CD4-positive, alpha-beta T cell (primary cell): Measurements from ENCODE around the gene OSBPL3. TPM values are rescaled to one million over a fixed set of nuclear protein-coding genes. Genes with fewer than 3 reads are reported as not detected.

Experiments used
- ATAC-seq: fragments of 200-7000 bp; cut with Tn5 transposase; one replicate; pipeline ENCODE4 v1.10.0; 2022; ENCODE audit warnings: mild to moderate bottlenecking; ENCODE audit not compliant: poor library complexity
- CTCF ChIA-PET: fragments of 350-600 bp; sonication (Branson Sonifier 250); formaldehyde crosslinking; loops from one replicate; lab custom pipeline; 2021; ENCODE audit warnings: antibody characterized with exemption, inconsistent platforms; lab: Charles Lee
- POLR2A ChIA-PET: fragments of 350-600 bp; sonication (Branson Sonifier 250); formaldehyde crosslinking; loops from one replicate; lab custom pipeline; 2021; ENCODE audit warnings: antibody characterized with exemption, inconsistent platforms; lab: Charles Lee
- DNase-seq, 14 experiments: peaks; one replicate each; pipeline ENCODE4 v3.0.0-alpha.2; 2013 to 2020; ENCODE audit warnings: mixed read lengths in 2 of 14
- H3K27ac ChIP-seq, 2 donors: one replicate each; pipeline versions ENCODE4 v1.5.1 to v1.7.0; 2013; ENCODE audit warnings: low read length in 2 of 2, low read depth in 1 of 2, mild to moderate bottlenecking in 1 of 2
- H3K27me3 ChIP-seq, 2 experiments: 1 replicate in 1 of 2; 2 replicates in 1 of 2; pipeline versions ENCODE4 v1.6.1 to v1.7.0; 2013; ENCODE audit warnings: low read length in 2 of 2, control low read depth in 1 of 2, mild to moderate bottlenecking in 1 of 2, moderate library complexity in 1 of 2; ENCODE audit not compliant: insufficient read depth in 2 of 2, control insufficient read depth in 1 of 2
- H3K36me3 ChIP-seq: one replicate; pipeline ENCODE4 v1.6.1; 2013; ENCODE audit warnings: low read length, control low read depth; ENCODE audit not compliant: insufficient read depth
- H3K4me1 ChIP-seq: one replicate; pipeline ENCODE4 v1.6.1; 2013; ENCODE audit warnings: low read length, control low read depth; ENCODE audit not compliant: insufficient read depth
- H3K4me3 ChIP-seq: one replicate; pipeline ENCODE4 v1.5.1; 2013; ENCODE audit warnings: mild to moderate bottlenecking, low read length, moderate library complexity
- H3K9me3 ChIP-seq, 2 experiments: 1 replicate in 1 of 2; 2 replicates in 1 of 2; pipeline versions ENCODE4 v1.6.1 to v1.7.0; 2013; ENCODE audit warnings: low read length in 2 of 2, mild to moderate bottlenecking in 2 of 2, control low read depth in 1 of 2, moderate library complexity in 1 of 2; ENCODE audit not compliant: control insufficient read depth in 1 of 2, insufficient read depth in 1 of 2
- H3K27ac Mint-ChIP-seq: one replicate; pipeline ENCODE4 v1.8.0; 2020; ENCODE audit warnings: mixed read lengths
- H3K27me3 Mint-ChIP-seq: one replicate; pipeline ENCODE4 v1.8.0; 2021; ENCODE audit warnings: mixed read lengths
- H3K36me3 Mint-ChIP-seq: one replicate; pipeline ENCODE4 v1.8.0; 2021; ENCODE audit warnings: low read depth, mixed read lengths
- H3K4me1 Mint-ChIP-seq: one replicate; pipeline ENCODE4 v1.8.0; 2021; ENCODE audit warnings: low read depth, mixed read lengths
- H3K4me3 Mint-ChIP-seq: one replicate; pipeline ENCODE4 v1.8.0; 2020; ENCODE audit warnings: mild to moderate bottlenecking, mixed read lengths
- H3K9me3 Mint-ChIP-seq: one replicate; pipeline ENCODE4 v1.8.0; 2020; ENCODE audit warnings: mixed read lengths
- intact Hi-C, 2 experiments: fragments of 100-400 bp; cut with DNase I in 1 of 2; cut with micrococcal nuclease in 1 of 2; formaldehyde crosslinking; loops; one replicate each; pipeline versions ENCODE4 v1.15.1 to v1.9.0; 2023 to 2025; cut with DNase I, micrococcal nuclease
- total RNA-seq, 174 experiments: library from RNA in 2 of 174; stranded (reverse) in 2 of 174; gene quantifications; one replicate each; pipeline ENCODE4 v1.2.3 and lab custom pipeline; 2021 to 2026
- TF ChIP-seq, protein P1 (sequence below): fragments of 200-600 bp; IDR thresholded peaks from one replicate; pipeline ENCODE4 v1.8.0; 2022; ENCODE audit warnings: antibody characterized with exemption, mild to moderate bottlenecking

The OSBPL3 gene
- total RNA-seq, 2 experiments from 2014 or later: 25.4 to 25.9 TPM

DNA sequence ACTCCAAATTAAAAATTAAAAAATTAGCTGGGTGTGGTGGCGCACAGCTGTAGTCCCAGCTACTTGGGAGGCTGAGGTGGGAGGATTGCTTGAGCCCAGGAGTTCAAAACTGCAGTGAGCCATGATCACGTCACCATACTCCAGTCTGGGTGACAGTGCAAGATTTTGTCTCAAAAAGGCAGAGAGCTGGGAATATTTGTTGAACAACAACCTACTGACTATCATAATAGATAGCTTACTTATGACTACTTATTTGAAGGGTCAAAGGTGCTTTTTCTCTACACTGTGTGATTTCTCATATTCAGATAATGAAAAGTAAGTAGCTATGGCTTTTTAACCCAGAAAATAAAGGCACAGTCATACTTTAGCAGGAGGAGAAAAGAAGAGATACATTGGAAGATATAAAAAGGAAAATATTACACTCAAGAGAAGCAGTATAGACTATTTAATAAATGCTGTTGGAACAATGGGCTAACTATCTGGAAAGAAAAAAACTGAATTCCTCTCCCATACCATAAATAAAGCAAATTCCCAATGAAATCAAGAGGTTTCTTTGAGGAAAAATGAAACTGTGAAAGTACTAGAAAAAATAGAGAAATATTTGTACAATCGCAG lies 229.4 kb downstream of the OSBPL3 start:
- DNase-seq (no peak), ATAC-seq (no peak)
- Histone ChIP-seq H3K36me3 (no peaks in the 10 kb centered on the region), H3K27ac (no peak overlapping the region), H3K4me3 (no peak overlapping the region), H3K4me1 (peaks cover 2% of the 10 kb centered on the region), H3K27me3 (no peaks in the 10 kb centered on the region), H3K9me3 (no peaks in the 10 kb centered on the region)
- Mint-ChIP-seq H3K4me1 (peaks cover 10% of the 10 kb centered on the region), H3K27me3 (peaks cover 11% of the 10 kb centered on the region), H3K4me3 (no peak overlapping the region), H3K9me3 (no peaks in the 10 kb centered on the region), H3K36me3 (no peaks in the 10 kb centered on the region), H3K27ac (no peak overlapping the region)
- intact Hi-C loops: no loop called here
- POLR2A ChIA-PET: interaction anchor here (0.7 kb wide), 1 partner anchor 76 kb away, joined by 3 read pairs; no protein-coding TSS in a partner anchor
- TF ChIP-seq, protein P1, sequence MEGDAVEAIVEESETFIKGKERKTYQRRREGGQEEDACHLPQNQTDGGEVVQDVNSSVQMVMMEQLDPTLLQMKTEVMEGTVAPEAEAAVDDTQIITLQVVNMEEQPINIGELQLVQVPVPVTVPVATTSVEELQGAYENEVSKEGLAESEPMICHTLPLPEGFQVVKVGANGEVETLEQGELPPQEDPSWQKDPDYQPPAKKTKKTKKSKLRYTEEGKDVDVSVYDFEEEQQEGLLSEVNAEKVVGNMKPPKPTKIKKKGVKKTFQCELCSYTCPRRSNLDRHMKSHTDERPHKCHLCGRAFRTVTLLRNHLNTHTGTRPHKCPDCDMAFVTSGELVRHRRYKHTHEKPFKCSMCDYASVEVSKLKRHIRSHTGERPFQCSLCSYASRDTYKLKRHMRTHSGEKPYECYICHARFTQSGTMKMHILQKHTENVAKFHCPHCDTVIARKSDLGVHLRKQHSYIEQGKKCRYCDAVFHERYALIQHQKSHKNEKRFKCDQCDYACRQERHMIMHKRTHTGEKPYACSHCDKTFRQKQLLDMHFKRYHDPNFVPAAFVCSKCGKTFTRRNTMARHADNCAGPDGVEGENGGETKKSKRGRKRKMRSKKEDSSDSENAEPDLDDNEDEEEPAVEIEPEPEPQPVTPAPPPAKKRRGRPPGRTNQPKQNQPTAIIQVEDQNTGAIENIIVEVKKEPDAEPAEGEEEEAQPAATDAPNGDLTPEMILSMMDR: no peak
- CTCF ChIA-PET: no interaction called here

DNA sequence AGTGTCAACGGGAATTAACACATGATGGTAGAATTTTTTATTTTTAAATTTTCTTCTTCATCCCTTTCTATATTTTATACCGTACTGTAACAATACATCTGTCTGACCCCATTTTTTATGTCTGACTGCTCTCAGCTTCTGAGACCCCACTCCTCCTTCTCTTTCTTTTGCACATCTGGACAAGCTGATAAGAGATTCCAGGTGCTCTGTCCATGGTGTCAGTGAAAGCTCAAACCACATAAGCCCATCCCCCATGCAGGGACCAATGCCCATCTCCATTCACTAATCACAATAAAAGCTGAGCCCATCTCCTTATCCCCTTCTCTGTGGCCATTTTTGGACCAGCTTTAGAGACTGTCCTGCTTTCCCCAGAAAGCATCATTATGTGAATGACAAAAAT lies 231.5 kb downstream of the OSBPL3 start:
- DNase-seq (no peak), ATAC-seq (no peak)
- Histone ChIP-seq H3K27ac (no peak overlapping the region), H3K4me3 (no peak overlapping the region), H3K9me3 (no peaks in the 10 kb centered on the region), H3K36me3 (no peaks in the 10 kb centered on the region), H3K27me3 (no peaks in the 10 kb centered on the region), H3K4me1 (no peaks in the 10 kb centered on the region)
- Mint-ChIP-seq H3K36me3 (no peaks in the 10 kb centered on the region), H3K9me3 (no peaks in the 10 kb centered on the region), H3K4me3 (no peak overlapping the region), H3K27me3 (peaks cover 11% of the 10 kb centered on the region), H3K4me1 (no peaks in the 10 kb centered on the region), H3K27ac (no peak overlapping the region)
- ChIA-PET CTCF (no interaction called here), POLR2A (no interaction called here)
- TF ChIP-seq, protein P1: no peak
- intact Hi-C loops: no loop called here

Other genes with a start within 250 kb of the OSBPL3 start
- gene GSDME, start 222.7 kb downstream of the OSBPL3 start, total RNA-seq: under 1 TPM in 1 of 2 experiments, not detected in 1; 0.19 TPM
- gene CYCS, start 145.1 kb upstream of the OSBPL3 start, total RNA-seq: 100 to 1,000 TPM; 126 to 131 TPM
- gene NPVF, start 248.3 kb upstream of the OSBPL3 start, total RNA-seq: not detected